Suprapubic skin (tissue), 4 donors: ENCODE measurements around the gene ARHGEF12.

Experiments
- CTCF ChIP-seq, 2 donors: fragments of 200-600 bp in 1 of 2; fragments of 450-650 bp in 1 of 2; sonication (generic) in 1 of 2; IDR thresholded peaks; one replicate each; pipeline ENCODE4 v1.5.1; 2016 to 2019; ENCODE audit warnings: antibody characterized with exemption in 2 of 2, mild to moderate bottlenecking in 1 of 2, moderate library complexity in 1 of 2
- EP300 ChIP-seq: sonication (generic); formaldehyde crosslinking; IDR thresholded peaks from one replicate; pipeline ENCODE4 v1.6.1; 2017; ENCODE audit warnings: antibody characterized with exemption
- POLR2AphosphoS5 ChIP-seq, 3 donors: sonication (generic); formaldehyde crosslinking; IDR thresholded peaks; one replicate each; pipeline ENCODE4 v1.6.1; 2017; ENCODE audit warnings: antibody characterized with exemption in 3 of 3

- TF ChIP-seq EP300 (no peak), POLR2AphosphoS5 (IDR thresholded peaks at IDR 0.05) (no peak), CTCF (IDR thresholded peaks at IDR 0.05) (no peak)
Measured at GRCh38 chr11:120529214-120529613, 193.0 kb downstream of the ARHGEF12 start.
